Inferior parietal cortex (tissue), 1 donor: Measurements from ENCODE around the gene GTPBP4.
"Not testable (repeated sequence)": the region's sequence is repeated elsewhere in the genome, so short reads cannot be mapped to it uniquely, and the experiment has no call there.

ENCODE experiments used
- DNase-seq: peaks from one replicate; pipeline ENCODE4 v3.0.0-alpha.2; 2016; ENCODE audit errors: extremely low spot score

Gene GTPBP4

DNA sequence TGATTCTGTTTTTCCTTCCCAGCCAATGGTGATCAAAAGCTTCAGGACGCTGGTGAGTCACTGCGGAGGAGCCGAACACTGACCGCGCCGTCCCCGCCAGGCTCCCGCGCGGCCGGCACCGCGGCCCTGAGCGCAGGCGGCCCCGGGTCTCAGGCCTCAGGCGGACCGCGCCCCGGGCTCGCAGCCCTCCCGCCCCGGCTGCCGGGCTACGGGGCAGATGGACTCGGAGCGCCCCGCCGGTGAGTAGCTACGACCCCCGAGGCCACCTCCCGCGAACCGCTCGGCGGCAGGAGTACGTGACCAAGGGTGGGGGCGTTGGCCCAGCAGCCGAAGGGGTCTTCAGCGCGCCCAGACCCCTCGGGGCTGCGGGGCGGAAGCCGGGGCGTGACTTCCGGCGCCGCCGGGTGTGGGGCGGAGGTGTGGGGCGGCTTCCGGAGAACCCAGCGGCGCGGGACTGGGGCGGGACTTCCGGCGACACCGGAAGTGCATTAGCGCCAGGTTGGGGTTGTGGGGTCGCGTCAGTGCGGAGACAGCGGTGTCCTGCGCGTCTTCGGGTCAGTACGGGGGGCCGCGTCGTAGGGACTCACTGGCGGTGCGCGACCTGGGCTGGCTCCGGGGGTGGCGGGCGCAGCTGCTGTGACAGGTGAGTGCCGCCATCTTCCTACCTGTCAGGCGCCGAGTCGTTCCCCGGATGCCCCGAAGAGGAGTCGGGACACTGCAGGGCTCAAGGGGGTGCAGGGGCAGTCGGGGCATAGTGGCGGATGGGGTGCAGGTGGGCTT lies 68.3 kb downstream of the GTPBP4 start, which contains the start of gene WDR37:
Gene WDR37 (plus strand): TSS at position 60 of the 780 bp plus-strand sequence. CDS start 15,771 bp downstream, outside the sequence.
- peak; percentile 82 for DNase-seq

DNA sequence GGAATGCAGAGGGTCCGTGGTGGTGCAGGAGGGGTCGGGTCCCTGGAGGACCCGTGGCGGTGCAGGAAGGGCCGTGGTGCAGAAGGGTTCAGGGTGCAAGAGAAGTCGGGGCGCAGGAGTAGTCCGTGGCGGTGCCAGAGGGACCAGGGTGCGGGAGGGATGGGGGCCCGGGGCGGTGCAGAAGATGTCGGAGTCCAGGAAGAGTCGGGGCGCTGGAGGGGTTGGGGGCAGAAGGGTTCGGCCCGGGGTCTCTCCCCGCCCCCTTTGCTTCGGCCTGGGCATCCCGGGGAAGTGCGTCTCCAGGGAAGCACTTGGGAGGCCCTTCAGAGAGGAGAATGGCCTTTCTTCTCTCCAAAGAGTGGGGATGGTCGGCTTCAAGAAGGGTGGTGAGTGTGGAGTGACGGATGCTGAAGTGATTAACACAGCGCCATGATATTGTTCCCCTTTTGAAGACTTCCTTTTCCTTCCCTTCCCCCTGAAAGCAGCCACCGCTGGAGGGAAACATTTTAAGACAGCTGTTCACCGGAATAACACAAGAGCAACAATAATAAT lies 68.9 kb downstream of the GTPBP4 start:
- no peak for DNase-seq

DNA sequence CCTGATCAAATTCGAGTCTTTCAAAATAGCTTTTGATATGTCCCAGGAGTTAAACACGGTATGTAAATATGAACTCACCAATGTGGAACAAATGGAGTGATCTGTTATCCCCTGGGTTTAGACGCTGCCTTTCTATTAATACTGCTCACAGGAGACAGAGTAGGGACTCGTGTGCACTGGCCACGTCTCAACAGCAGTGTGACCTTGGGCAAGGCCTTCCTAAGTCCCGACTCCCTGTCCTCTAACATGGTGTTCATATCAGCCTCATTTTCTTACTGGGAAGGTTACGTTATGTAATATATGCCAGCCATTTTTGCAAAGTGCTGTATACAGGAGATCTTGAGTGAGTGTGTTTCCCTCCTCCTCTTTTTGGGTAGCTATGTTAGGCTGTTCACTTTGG lies 69.8 kb downstream of the GTPBP4 start:
- no peak for DNase-seq

DNA sequence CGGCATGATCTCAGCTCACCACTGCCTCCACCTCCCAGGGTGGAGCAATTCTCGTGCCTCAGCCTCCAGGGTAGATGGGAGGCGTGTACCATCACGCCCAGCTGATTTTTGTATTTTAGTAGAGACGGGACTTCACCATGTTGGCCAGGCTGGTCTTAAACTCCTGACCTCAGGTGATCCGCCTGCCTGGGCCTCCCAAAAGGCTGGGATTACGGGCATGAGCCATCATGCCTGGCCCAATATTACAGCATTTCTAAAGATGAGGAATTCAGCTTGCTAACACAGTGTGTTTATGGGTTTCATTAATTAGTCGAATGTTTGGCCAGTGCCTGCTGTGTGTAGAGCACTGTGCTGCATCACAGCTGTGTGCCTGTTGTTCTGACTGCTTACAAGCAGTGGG lies 71.7 kb downstream of the GTPBP4 start:
- no peak for DNase-seq

DNA sequence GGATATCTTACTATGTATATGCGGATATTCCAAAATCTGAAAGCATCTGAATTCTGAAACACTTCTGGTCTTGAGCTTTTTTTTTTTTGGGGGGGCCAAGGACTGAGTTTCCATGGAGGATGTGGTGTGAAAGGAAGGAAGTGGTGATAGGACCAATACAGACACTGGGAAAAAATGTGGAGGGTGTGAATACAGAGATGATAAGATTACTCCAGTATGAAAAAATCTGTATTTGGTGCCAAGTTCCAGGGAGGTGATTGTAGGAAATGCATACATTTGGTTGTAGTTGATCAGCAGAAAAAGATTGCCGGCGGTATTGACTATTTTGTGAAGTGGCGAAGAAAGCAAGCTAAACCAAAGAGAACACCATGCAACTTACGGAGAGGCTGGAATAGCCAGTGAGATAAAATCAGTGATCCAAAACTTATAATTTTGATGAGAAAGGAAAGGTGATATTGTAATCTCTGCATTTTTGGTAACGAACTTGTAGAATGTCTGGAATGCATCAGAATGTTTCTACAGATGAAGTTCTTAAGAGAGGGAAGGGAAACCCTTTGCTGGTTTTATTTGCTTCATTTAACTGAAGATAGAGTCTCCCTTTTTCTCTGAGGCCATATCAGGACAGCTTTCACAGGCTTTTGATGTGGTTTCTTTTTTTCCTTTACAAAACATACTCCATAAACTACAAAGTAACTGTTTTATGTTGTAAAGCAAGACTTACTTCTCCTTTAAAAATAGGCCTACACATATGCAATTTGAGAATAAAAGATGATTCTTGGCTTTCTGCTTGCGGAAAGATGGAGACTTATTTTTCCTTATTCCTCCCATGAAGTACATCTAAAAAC lies 73.9 kb downstream of the GTPBP4 start:
- no peak for DNase-seq

DNA sequence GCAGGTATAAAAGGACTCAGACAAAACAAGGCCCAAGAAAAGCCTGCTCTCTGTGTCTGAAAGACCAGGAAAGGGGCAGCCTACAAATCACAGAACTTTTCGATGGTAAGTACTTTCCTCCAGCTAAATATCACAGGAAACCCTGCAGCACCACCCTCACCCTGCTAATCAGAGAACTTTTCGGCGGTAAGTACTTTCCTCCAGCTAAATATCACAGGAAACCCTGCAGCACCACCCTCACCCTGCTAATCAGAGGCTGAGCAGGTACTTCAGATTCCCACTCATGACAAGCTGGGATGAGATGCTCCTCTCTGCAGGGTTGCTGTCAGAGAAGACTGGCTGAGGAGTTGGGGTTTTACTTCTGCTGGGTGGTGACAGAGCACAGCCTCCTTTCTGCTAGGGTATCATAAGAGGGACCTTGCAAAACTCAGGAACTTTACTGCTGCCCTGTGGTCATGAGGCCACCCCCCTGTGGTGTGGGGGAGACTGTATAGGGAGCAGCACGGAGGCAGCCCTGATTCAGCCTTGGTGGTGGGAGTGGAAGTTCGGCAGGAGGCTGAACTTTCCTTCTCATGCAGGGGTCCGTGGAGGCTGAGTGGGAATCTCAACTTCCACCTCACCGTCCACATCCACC lies 75.1 kb downstream of the GTPBP4 start:
- DNase-seq = no peak

DNA sequence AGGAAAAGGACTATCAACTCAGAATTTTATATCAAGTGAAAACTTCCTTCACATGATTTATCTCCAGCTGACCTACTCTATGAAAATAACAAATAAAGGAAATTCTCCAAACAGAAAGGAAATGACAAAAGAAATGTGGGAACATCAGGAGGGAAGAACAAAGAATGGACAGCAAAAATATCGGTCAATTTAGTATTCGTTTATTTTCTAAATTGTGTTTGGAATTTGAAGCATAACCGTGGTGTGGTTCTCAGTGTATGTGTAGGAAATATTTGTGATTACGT lies 76.7 kb downstream of the GTPBP4 start:
- no peak for DNase-seq

DNA sequence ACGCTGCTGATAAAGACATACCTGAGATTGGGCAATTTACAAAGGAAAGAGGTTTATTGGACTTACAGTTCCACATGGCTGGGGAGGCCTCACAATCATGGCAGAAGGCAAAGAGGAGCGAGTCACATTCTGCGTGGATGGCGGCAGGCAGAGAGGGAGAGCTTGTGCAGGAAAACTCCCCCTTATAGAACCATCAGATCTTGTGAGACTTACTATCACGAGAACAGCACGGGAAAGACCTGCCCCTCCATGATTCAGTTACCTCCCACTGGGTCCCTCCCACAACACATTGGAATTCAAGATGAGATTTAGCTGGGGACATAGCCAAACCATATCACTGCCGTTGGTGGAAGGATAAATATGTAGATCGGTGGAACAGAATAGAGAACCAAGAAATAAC lies 78.5 kb downstream of the GTPBP4 start:
- not testable (repeated sequence) for DNase-seq

DNA sequence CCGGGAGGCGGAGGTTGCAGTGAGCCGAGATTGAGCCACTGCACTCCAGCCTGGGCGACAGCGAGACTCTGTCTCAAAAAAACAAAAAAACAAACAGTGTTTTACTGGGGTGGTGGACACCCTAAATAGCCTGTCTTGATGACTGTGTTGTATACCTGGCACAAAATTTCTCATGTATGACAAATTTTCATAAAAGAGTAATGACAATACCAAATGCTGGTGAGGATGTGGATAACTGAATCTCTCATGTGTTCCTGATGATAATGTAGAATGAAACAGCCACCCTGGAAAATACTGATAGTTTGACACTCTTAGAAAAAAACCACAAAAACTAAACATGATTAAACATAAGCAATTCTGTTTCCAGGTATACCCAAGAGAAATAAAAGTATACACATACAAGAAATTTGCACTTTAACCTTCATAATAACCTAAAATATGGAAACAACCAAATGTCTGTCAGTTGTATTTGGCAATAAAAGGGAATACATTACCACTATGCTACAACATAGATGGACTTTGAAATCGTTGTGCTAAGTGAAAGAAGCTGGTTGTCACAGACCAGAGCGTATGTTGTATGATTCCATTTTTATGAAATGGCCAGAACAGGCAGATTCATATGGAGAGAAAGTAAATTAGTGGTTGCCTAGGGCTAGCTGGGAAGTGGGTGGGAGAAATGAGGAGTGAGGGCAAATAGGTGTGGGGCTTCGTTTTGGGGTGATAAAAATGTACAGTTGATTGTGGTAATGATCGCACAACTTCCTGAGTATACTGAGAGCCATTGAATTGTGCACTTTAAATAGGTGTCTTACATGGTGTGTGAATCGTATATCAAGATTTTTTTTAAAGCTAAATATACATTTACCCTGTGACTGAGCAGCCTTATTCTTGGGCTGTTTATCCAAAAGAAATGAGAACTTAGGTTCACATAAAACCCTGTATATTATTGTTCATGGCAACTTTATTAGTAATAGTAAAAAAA lies 80.4 kb downstream of the GTPBP4 start:
- no peak for DNase-seq
